Peyer's patch (tissue), 4 donors: ENCODE measurements around the gene TMEM100.

ENCODE experiments used
- CTCF ChIP-seq, 6 experiments: fragments of 450-650 bp in 4 of 6; fragments of 200-600 bp in 2 of 6; sonication (generic) in 1 of 6; IDR thresholded peaks; one replicate each; pipeline ENCODE4 v1.5.1; 2017 to 2019; ENCODE audit warnings: antibody characterized with exemption in 6 of 6, mild to moderate bottlenecking in 3 of 6, moderate library complexity in 1 of 6
- POLR2A ChIP-seq, 2 donors: fragments of 450-650 bp; IDR thresholded peaks; one replicate each; pipeline ENCODE4 v1.5.1; 2017; ENCODE audit warnings: antibody characterized with exemption in 2 of 2, mild to moderate bottlenecking in 2 of 2, moderate library complexity in 2 of 2

DNA sequence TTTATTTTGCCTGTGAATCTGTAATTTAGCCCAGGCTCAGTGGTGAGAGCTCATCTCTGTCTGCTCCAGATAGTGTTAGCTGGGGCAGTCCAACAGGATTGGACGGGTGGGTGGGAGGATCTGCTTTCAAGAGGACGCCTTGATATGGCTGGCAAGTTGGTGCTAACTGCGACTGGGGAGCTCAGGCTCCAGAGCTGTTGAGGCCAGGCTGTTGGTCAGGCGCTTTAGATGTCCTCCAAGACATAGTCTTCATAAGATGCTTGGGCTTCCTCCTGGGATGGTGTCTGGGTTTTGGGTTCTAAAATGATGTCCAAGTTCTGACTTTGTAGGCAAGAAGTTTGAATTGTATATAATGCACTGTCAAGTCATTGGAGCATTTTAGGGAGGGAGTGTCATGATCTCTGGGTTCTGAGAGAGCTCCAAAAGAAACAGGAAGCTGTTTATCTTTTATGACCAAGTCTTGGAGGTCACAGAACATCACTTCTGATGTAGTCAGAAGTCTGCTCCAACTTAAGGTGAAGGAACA, 15.4 kb upstream of the TMEM100 start:
- TF ChIP-seq CTCF (IDR thresholded peaks at IDR 0.05), result no peak
- TF ChIP-seq POLR2A (IDR thresholded peaks at IDR 0.05), result no peak
